ENCODE data around the gene MAST4.
"Not testable (repeated sequence)": the region's sequence is repeated elsewhere in the genome, so short reads cannot be mapped to it uniquely, and the experiment has no call there.

MAST4 gene

DNA sequence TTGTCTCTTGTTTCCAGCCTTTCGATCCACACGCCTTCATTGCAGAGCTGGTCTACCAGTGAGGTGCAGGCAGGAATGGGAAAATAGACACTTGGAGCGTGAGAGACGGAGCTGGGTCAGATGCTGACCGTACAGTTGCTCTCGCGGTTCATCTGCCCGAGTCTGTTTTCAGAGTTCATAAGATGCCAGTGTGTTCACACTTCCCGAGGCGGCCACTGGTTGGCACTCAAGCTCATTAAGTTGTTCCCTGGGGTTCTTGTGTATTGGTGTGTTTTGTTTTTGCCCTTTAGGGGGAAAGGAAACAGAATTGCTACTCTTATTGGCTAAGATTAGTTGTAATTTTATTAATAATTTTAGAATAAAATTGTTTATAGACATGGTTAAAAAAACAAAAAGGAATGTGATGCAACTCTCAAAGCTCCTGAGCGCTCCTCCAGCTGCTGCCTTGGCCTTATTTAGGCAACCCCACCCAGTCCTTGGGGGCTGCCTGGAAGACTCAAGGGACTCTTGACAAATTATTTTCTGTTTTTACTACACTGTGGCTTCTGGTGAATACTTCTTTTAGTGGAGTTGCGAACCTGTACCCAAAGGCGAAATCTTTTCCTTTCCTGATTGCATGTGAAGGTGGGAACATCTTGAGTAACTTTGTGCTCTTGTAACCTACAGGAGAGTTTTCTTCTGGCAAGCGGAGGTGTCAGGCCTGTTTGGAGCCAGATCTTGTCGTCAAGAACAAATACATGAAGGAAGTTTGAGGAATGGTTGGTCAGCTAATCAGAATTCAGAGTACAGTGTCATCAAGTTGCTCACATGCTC lies 146.1 kb downstream of the MAST4 start:
- DNase-seq (ENCODE audit: low read depth in 2 of 2): peak; percentile 16 to 38
- H3K4me3 ChIP-seq (replicated peaks in 1 of 2; ENCODE audit: low read depth in 2 of 2, low read length in 2 of 2): no peak overlapping the region
- TF ChIP-seq, protein P1, sequence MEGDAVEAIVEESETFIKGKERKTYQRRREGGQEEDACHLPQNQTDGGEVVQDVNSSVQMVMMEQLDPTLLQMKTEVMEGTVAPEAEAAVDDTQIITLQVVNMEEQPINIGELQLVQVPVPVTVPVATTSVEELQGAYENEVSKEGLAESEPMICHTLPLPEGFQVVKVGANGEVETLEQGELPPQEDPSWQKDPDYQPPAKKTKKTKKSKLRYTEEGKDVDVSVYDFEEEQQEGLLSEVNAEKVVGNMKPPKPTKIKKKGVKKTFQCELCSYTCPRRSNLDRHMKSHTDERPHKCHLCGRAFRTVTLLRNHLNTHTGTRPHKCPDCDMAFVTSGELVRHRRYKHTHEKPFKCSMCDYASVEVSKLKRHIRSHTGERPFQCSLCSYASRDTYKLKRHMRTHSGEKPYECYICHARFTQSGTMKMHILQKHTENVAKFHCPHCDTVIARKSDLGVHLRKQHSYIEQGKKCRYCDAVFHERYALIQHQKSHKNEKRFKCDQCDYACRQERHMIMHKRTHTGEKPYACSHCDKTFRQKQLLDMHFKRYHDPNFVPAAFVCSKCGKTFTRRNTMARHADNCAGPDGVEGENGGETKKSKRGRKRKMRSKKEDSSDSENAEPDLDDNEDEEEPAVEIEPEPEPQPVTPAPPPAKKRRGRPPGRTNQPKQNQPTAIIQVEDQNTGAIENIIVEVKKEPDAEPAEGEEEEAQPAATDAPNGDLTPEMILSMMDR (IDR thresholded peaks at IDR 0.05; ENCODE audit: low read depth, low read length): peak; percentile 38

DNA sequence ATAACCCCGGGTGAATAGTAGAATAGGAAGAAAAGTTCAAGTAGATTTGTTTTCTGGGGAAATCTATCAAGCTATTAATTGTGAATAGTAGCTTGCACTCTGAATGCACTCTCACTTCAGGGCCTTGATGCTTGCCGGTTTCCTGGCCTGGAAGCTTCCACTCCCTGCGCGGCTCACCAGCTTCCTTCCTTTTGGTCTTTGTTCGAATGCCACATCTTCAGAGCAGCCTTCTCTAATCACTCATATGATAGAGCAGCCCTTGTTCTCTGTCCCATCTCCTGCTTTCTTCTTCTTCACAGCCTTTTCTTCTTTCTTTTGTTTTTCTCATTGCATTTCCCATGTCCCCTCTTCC lies 146.7 kb downstream of the MAST4 start:
- no peak overlapping the region for H3K4me3 ChIP-seq (replicated peaks in 1 of 2; ENCODE audit: low read depth in 2 of 2, low read length in 2 of 2)
- DNase-seq (ENCODE audit: low read depth in 2 of 2): no peak
- TF ChIP-seq, protein P1 (IDR thresholded peaks at IDR 0.05; ENCODE audit: low read depth, low read length): no peak

DNA sequence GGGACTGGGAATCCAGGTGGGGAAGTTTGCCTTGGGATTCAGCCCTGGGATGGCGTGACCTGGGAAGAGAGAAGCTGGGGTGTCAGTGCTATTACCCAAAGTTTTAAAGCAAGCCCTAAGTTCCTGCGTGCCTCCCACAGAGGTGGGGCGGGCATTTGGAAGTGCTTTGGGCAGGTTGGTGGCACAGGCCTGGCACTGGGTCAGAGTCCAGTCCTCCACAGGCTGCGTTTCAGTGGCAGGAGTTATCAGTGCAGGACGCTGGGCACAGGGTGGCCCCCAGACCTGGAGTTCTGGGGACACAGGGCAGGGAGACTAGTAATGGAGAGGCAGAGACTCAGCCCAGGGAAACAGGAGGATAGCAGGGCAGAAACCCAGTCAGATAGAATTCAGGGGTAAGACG lies 147.2 kb downstream of the MAST4 start:
- TF ChIP-seq, protein P1 (IDR thresholded peaks at IDR 0.05; ENCODE audit: low read depth, low read length): no peak
- no peak overlapping the region for H3K4me3 ChIP-seq (replicated peaks in 1 of 2; ENCODE audit: low read depth in 2 of 2, low read length in 2 of 2)
- no peak for DNase-seq (ENCODE audit: low read depth in 2 of 2)

DNA sequence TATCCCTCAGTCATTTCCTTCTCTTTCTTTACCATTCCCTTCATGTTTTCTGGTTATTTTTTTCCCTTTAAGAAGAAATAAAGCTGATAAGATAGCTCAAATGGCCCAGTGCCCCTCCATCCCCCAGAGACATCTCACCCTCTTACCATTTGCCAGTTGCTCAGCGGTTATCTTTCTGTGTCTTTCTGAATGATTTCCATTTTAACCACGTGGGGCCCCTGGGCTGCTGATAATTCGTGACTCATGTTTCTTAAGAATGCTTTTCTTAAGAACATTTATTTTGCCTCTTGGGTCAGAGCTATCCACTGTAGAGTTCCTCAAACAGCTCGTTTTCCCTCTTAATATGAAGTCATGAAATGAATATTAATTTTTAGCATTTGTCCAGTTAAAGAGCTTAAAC lies 147.8 kb downstream of the MAST4 start:
- no peak overlapping the region for H3K4me3 ChIP-seq (replicated peaks in 1 of 2; ENCODE audit: low read depth in 2 of 2, low read length in 2 of 2)
- DNase-seq (ENCODE audit: low read depth in 2 of 2): peak; percentile 70 to 88
- TF ChIP-seq, protein P1 (IDR thresholded peaks at IDR 0.05; ENCODE audit: low read depth, low read length): no peak

DNA sequence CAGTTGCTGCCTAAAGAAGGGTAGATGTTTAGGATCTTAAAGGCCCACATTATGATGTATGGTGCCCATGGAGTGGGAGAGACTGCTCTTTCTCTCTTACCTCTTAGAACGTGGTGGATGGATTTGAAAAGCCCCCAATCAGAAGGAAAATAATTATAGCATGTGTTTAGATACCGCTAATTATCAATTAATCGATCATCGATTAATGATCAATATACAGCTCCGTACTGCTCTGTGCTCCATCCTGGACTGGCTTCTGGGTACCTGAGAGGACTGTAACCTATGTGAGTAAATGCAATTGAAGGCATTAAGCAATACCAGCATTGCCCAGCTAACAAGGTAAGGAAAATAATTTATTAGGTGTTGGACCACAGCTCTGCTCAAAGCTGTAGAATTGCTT lies 149.1 kb downstream of the MAST4 start:
- TF ChIP-seq, protein P1 (IDR thresholded peaks at IDR 0.05; ENCODE audit: low read depth, low read length): no peak
- DNase-seq (ENCODE audit: low read depth in 2 of 2): no peak
- H3K4me3 ChIP-seq (replicated peaks in 1 of 2; ENCODE audit: low read depth in 2 of 2, low read length in 2 of 2): no peak overlapping the region

DNA sequence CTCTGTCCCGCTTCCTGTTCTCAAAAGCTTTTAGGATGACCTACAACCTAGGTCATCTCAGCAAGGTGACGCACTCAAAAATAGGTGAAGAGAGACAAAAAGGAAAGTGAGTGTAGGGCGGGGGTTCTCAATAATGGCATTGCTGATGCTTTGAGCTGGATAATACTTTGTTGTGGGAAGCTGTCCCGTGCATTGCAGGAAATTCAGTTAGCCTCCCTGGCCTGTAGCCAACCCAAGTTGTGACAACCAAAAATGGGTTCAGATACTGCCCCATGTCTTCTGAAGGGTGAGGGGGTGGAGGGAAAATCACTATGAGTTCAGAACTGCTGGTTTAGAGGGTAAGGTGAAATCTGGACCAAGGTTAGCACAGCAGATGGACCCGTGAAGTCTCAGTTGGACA lies 151.4 kb downstream of the MAST4 start:
- H3K4me3 ChIP-seq (replicated peaks in 1 of 2; ENCODE audit: low read depth in 2 of 2, low read length in 2 of 2): no peak overlapping the region
- DNase-seq (ENCODE audit: low read depth in 2 of 2): no peak
- TF ChIP-seq, protein P1 (IDR thresholded peaks at IDR 0.05; ENCODE audit: low read depth, low read length): no peak

DNA sequence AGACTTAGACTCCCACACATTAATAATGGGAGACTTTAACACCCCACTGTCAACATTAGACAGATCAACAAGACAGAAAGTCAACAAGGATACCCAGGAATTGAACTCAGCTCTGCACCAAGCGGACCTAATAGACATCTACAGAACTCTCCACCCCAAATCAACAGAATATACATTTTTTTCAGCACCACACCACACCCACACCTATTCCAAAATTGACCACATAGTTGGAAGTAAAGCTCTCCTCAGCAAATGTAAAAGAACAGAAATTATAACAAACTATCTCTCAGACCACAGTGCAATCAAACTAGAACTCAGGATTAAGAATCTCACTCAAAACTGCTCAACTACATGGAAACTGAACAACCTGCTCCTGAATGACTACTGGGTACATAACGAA lies 156.5 kb downstream of the MAST4 start:
- H3K4me3 ChIP-seq (replicated peaks in 1 of 2; ENCODE audit: low read depth in 2 of 2, low read length in 2 of 2); DNase-seq (ENCODE audit: low read depth in 2 of 2): not testable (repeated sequence)
